Breast epithelium (tissue), 3 donors: ENCODE results near the gene ZNF92.

ENCODE experiments used
- CTCF ChIP-seq, 3 donors: fragments of 450-650 bp; IDR thresholded peaks; one replicate each; pipeline ENCODE4 v1.5.1; 2016 to 2017; ENCODE audit warnings: antibody characterized with exemption in 3 of 3, mild to moderate bottlenecking in 3 of 3, moderate library complexity in 3 of 3
- POLR2A ChIP-seq: fragments of 450-650 bp; IDR thresholded peaks from one replicate; pipeline ENCODE4 v1.6.1; 2016; ENCODE audit warnings: antibody characterized with exemption, mild to moderate bottlenecking, moderate library complexity
- POLR2AphosphoS5 ChIP-seq, 3 donors: sonication (generic); formaldehyde crosslinking; IDR thresholded peaks; one replicate each; pipeline ENCODE4 v1.6.1; 2017; ENCODE audit warnings: antibody characterized with exemption in 3 of 3

- TF ChIP-seq CTCF (IDR thresholded peaks at IDR 0.05) = no peak
- no peak for TF ChIP-seq POLR2AphosphoS5 (IDR thresholded peaks at IDR 0.05)
- TF ChIP-seq POLR2A = no peak
Observed at GRCh38 chr7:65444899-65445823, 71.5 kb downstream of the ZNF92 start.
